Endothelial cell (in vitro differentiated cells): ENCODE measurements around the gene OSBPL3. TPM values are rescaled to one million over a fixed set of nuclear protein-coding genes. Genes with fewer than 3 reads are reported as not detected.
A peak's percentile ranks its signal among the peaks of the same experiment; 100 is the strongest.

Experiments
- DNase-seq: peaks from one replicate; pipeline ENCODE4 v3.0.0; 2021; ENCODE audit warnings: low spot score
- H3K27ac Mint-ChIP-seq: one replicate; pipeline ENCODE4 v1.8.0; 2021; ENCODE audit warnings: mixed read lengths, inconsistent platforms; ENCODE audit not compliant: unreplicated experiment
- H3K27me3 Mint-ChIP-seq: one replicate; pipeline ENCODE4 v1.8.0; 2021; ENCODE audit warnings: mild to moderate bottlenecking, moderate library complexity, mixed read lengths, inconsistent platforms; ENCODE audit not compliant: unreplicated experiment
- H3K36me3 Mint-ChIP-seq: one replicate; pipeline ENCODE4 v1.8.0; 2021; ENCODE audit warnings: mild to moderate bottlenecking, low read depth, mixed read lengths, inconsistent platforms; ENCODE audit not compliant: unreplicated experiment
- H3K4me1 Mint-ChIP-seq: one replicate; pipeline ENCODE4 v1.8.0; 2021; ENCODE audit warnings: mild to moderate bottlenecking, mixed read lengths, inconsistent platforms; ENCODE audit not compliant: unreplicated experiment
- H3K4me3 Mint-ChIP-seq: one replicate; pipeline ENCODE4 v1.8.0; 2021; ENCODE audit warnings: mild to moderate bottlenecking, mixed read lengths, inconsistent platforms; ENCODE audit not compliant: unreplicated experiment
- H3K9me3 Mint-ChIP-seq: one replicate; pipeline ENCODE4 v1.8.0; 2021; ENCODE audit warnings: mixed read lengths, inconsistent platforms; ENCODE audit not compliant: unreplicated experiment
- total RNA-seq: library from RNA; stranded (reverse); fragmentation: NEBNext Ultra II Directional; extraction: Animal tissue kit (Norgen Biotek cat#: 25700); gene quantifications from one replicate; pipeline ENCODE4 v1.2.1, GENCODE V29; 2021; ENCODE audit not compliant: unreplicated experiment
- TF ChIP-seq, protein P1 (sequence below): fragments of 200-600 bp; sonication (generic); IDR thresholded peaks from one replicate; pipeline ENCODE4 v1.5.0; 2021; ENCODE audit warnings: antibody characterized with exemption; ENCODE audit not compliant: unreplicated experiment

OSBPL3 gene
- total RNA-seq, 1 donor from 2014 or later: 3.1 TPM

DNA sequence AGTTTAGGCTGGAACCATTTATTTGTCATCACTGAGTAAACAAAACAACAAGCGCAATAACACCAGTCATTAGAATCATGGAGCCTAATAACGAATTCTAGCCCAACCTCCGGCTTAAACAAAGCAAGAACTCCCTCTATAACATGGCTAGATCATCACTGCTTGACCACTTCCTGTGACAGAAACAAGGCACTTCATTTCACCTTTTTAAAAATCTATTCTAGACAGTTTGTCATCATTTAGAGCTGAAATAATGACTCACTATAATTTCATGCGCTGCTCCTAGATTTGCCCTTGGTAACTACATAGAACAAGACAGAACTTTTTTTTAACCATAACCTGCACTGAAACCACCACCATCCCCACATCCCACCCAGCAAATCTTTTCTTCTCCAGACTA, 81.3 kb downstream of the OSBPL3 start:
- DNase-seq: no peak
- Mint-ChIP-seq H3K27ac (no peak overlapping the region), H3K4me1 (peaks cover 5% of the 10 kb centered on the region), H3K27me3 (no peaks in the 10 kb centered on the region), H3K9me3 (no peaks in the 10 kb centered on the region), H3K4me3 (no peak overlapping the region), H3K36me3 (no peaks in the 10 kb centered on the region)
- TF ChIP-seq, protein P1, sequence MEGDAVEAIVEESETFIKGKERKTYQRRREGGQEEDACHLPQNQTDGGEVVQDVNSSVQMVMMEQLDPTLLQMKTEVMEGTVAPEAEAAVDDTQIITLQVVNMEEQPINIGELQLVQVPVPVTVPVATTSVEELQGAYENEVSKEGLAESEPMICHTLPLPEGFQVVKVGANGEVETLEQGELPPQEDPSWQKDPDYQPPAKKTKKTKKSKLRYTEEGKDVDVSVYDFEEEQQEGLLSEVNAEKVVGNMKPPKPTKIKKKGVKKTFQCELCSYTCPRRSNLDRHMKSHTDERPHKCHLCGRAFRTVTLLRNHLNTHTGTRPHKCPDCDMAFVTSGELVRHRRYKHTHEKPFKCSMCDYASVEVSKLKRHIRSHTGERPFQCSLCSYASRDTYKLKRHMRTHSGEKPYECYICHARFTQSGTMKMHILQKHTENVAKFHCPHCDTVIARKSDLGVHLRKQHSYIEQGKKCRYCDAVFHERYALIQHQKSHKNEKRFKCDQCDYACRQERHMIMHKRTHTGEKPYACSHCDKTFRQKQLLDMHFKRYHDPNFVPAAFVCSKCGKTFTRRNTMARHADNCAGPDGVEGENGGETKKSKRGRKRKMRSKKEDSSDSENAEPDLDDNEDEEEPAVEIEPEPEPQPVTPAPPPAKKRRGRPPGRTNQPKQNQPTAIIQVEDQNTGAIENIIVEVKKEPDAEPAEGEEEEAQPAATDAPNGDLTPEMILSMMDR: no peak

GRCh38 chr7:24896031-24896501, 83.9 kb downstream of the OSBPL3 start:
- Mint-ChIP-seq H3K36me3 (no peaks in the 10 kb centered on the region), H3K27me3 (no peaks in the 10 kb centered on the region), H3K4me1 (peaks cover 11% of the 10 kb centered on the region), H3K9me3 (no peaks in the 10 kb centered on the region), H3K4me3 (no peak overlapping the region), H3K27ac (no peak overlapping the region)
- TF ChIP-seq, protein P1: no peak
- DNase-seq: no peak

- no peak overlapping the region for H3K27ac Mint-ChIP-seq
- H3K4me1 Mint-ChIP-seq: peaks cover 15% of the 10 kb centered on the region
- H3K27me3 Mint-ChIP-seq: no peaks in the 10 kb centered on the region
- no peaks in the 10 kb centered on the region for H3K9me3 Mint-ChIP-seq
- H3K4me3 Mint-ChIP-seq: no peak overlapping the region
- TF ChIP-seq, protein P1: peak; percentile 18
- DNase-seq: no peak
- no peaks in the 10 kb centered on the region for H3K36me3 Mint-ChIP-seq
These were observed 85.4 kb downstream of the OSBPL3 start for GRCh38 chr7:24894429-24895221.

DNA sequence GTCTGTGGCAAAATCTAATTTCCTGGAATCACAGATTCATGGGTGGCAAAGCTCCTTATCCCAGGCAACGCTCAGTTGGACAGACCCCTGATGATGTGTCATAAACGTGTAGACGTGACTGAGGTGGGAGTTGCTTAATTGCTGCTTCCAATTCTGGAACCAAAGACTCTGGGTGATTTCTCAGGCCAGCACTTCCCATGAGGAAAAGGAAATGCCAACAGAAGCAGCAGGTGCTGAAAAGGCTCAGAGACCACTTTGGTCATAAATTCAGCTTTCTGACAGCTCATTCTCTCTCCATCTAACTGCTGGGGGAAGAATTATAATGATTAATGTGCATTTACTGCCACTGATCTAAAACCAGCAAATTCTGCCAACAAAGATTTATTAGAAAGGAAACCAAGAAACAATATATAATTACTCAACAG, 88.7 kb downstream of the OSBPL3 start:
- Mint-ChIP-seq H3K4me1 (peaks cover 15% of the 10 kb centered on the region), H3K27me3 (no peaks in the 10 kb centered on the region), H3K36me3 (no peaks in the 10 kb centered on the region), H3K27ac (no peak overlapping the region), H3K9me3 (no peaks in the 10 kb centered on the region), H3K4me3 (no peak overlapping the region)
- TF ChIP-seq, protein P1: no peak
- DNase-seq: no peak

- no peaks in the 10 kb centered on the region for H3K27me3 Mint-ChIP-seq
- TF ChIP-seq, protein P1: no peak
- no peaks in the 10 kb centered on the region for H3K9me3 Mint-ChIP-seq
- no peak overlapping the region for H3K27ac Mint-ChIP-seq
- H3K36me3 Mint-ChIP-seq: no peaks in the 10 kb centered on the region
- peaks cover 29% of the 10 kb centered on the region for H3K4me1 Mint-ChIP-seq
- no peak overlapping the region for H3K4me3 Mint-ChIP-seq
- no peak for DNase-seq
These were observed 90.4 kb downstream of the OSBPL3 start for GRCh38 chr7:24889611-24890010.
